Measurements from ENCODE around the gene ABCA4.

Gene ABCA4

GRCh38 chr1:93965888-93966287, 155.1 kb downstream of the ABCA4 start:
- FAIRE-seq (no peak), DNase-seq (ENCODE audit: insufficient read length, low spot score) (no peak)
- TF ChIP-seq CTCF (IDR thresholded peaks at IDR 0.05; ENCODE audit: insufficient read depth, missing control alignments), result no peak

GRCh38 chr1:93965256-93965655, 155.7 kb downstream of the ABCA4 start:
- no peak for TF ChIP-seq CTCF (IDR thresholded peaks at IDR 0.05; ENCODE audit: insufficient read depth, missing control alignments)
- FAIRE-seq, result no peak
- DNase-seq (ENCODE audit: insufficient read length, low spot score), result no peak

GRCh38 chr1:93964777-93965200, 156.2 kb downstream of the ABCA4 start:
- TF ChIP-seq CTCF (IDR thresholded peaks at IDR 0.05; ENCODE audit: insufficient read depth, missing control alignments), result no peak
- no peak for FAIRE-seq
- no peak for DNase-seq (ENCODE audit: insufficient read length, low spot score)

GRCh38 chr1:93964096-93964776, 156.7 kb downstream of the ABCA4 start:
- no peak for TF ChIP-seq CTCF (IDR thresholded peaks at IDR 0.05; ENCODE audit: insufficient read depth, missing control alignments)
- no peak for FAIRE-seq
- no peak for DNase-seq (ENCODE audit: insufficient read length, low spot score)

- TF ChIP-seq CTCF (IDR thresholded peaks at IDR 0.05; ENCODE audit: insufficient read depth, missing control alignments), result no peak
- DNase-seq (ENCODE audit: insufficient read length, low spot score) (no peak), FAIRE-seq (no peak)
These were observed 157.4 kb downstream of the ABCA4 start for GRCh38 chr1:93963585-93963984.

GRCh38 chr1:93961906-93962305, 159.0 kb downstream of the ABCA4 start:
- TF ChIP-seq CTCF (IDR thresholded peaks at IDR 0.05; ENCODE audit: insufficient read depth, missing control alignments), result no peak
- DNase-seq (ENCODE audit: insufficient read length, low spot score) (no peak), FAIRE-seq (no peak)

GRCh38 chr1:93961443-93961842, 159.5 kb downstream of the ABCA4 start:
- TF ChIP-seq CTCF (IDR thresholded peaks at IDR 0.05; ENCODE audit: insufficient read depth, missing control alignments), result no peak
- DNase-seq (ENCODE audit: insufficient read length, low spot score), result no peak
- FAIRE-seq, result peak; percentile 11

Data from D721Med (cell line).